Cardiac muscle cell (in vitro differentiated cells and primary cell): Measurements from ENCODE around the gene ISL1. TPM values are rescaled to one million over a fixed set of nuclear protein-coding genes. Genes with fewer than 3 reads are reported as not detected.

ENCODE experiments used
- DNase-seq, 2 donors: peaks; one replicate each; pipeline versions ENCODE4 v3.0.0 to v3.0.0-alpha.2; 2010 to 2017; ENCODE audit warnings: low read depth in 1 of 2, low spot score in 1 of 2
- H3K27ac ChIP-seq: fragments of 200-600 bp; sonication (generic); 2 replicates; pipeline ENCODE4 v1.5.1; 2016
- H3K27me3 ChIP-seq: fragments of 200-600 bp; sonication (generic); 2 replicates; pipeline ENCODE4 v1.6.0; 2016; ENCODE audit warnings: control low read depth
- H3K36me3 ChIP-seq: fragments of 200-600 bp; sonication (generic); 2 replicates; pipeline ENCODE4 v1.5.1; 2016; ENCODE audit warnings: control low read depth
- H3K4me1 ChIP-seq: fragments of 200-600 bp; sonication (generic); 2 replicates; pipeline ENCODE4 v1.8.1; 2017; ENCODE audit warnings: low read depth, mild to moderate bottlenecking, mixed run types
- H3K4me3 ChIP-seq: fragments of 200-600 bp; sonication (generic); 2 replicates; pipeline ENCODE4 v1.5.1; 2016; ENCODE audit warnings: mild to moderate bottlenecking
- H3K9me3 ChIP-seq: fragments of 200-600 bp; sonication (generic); 2 replicates; pipeline ENCODE4 v1.5.1; 2017; ENCODE audit warnings: low read depth, mild to moderate bottlenecking, control low read depth
- polyA plus RNA-seq: library from polyadenylated mRNA; unstranded; fragments of >200 nt; fragmentation: Nextera tagmentation; extraction: Ambion mirVana; gene quantifications from 2 replicates; pipeline ENCODE4 v1.2.1, GENCODE V29; 2016
- total RNA-seq: library from RNA; depleted of rRNA; stranded (reverse); fragments of >200 nt; gene quantifications from 2 replicates; pipeline ENCODE4 v1.2.3, GENCODE V29; 2016
- TF ChIP-seq, protein P1 (sequence below): IDR thresholded peaks from 2 replicates; pipeline ENCODE4 v1.5.1; 2012; ENCODE audit warnings: low read depth, mild to moderate bottlenecking, low read length

Gene ISL1
- total and polyA plus RNA-seq, 2 experiments from 2014 or later = 10.4 to 11.2 TPM

DNA sequence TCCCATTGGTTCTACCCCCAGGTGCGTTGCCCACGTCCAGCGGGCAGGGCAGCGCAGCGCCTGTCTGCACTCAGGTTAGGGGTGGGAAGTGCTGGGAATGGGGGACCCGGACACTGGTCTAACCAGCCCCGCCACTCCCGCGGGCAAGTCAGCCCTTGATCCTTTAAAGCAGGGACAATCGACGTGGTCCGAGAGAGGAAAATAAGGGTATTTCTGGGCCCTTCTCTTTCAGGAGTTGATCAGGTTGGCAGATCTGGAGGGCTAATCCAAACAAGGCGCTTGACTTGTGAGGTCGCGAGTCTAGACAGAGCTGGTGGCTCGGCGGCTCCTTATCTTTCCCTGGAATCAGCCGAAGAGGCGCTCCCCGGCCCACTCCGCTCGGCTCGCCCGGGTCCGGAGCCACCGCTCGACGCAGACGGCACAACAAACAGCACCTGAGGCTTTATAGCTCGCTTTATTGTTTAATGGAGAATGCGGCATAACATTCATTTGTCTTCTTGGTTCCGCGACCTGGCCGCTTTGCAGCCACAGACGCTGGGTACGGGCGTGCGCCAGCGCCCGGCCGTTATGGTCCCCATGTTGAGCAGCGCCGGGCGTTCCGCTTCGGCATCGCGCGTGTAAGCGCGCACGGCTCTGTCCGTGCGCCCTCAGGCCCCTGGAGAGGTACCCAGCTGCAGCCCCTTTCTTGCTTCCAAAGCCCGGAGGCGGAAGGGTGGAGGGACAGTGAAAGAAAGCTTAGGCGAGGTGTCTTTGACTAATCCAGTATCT lies 15.8 kb downstream of the ISL1 start:
- Histone ChIP-seq H3K4me1 (peaks cover 14% of the 10 kb centered on the region), H3K36me3 (no peaks in the 10 kb centered on the region), H3K27me3 (peaks cover 25% of the 10 kb centered on the region), H3K9me3 (no peaks in the 10 kb centered on the region), H3K4me3 (peak overlapping the region; percentile 33), H3K27ac (no peak overlapping the region)
- peak in 1 of 2 donors; percentile 60 for DNase-seq
- TF ChIP-seq, protein P1, sequence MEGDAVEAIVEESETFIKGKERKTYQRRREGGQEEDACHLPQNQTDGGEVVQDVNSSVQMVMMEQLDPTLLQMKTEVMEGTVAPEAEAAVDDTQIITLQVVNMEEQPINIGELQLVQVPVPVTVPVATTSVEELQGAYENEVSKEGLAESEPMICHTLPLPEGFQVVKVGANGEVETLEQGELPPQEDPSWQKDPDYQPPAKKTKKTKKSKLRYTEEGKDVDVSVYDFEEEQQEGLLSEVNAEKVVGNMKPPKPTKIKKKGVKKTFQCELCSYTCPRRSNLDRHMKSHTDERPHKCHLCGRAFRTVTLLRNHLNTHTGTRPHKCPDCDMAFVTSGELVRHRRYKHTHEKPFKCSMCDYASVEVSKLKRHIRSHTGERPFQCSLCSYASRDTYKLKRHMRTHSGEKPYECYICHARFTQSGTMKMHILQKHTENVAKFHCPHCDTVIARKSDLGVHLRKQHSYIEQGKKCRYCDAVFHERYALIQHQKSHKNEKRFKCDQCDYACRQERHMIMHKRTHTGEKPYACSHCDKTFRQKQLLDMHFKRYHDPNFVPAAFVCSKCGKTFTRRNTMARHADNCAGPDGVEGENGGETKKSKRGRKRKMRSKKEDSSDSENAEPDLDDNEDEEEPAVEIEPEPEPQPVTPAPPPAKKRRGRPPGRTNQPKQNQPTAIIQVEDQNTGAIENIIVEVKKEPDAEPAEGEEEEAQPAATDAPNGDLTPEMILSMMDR = no peak

- TF ChIP-seq, protein P1 = no peak
- peak in 1 of 2 donors; percentile 6 for DNase-seq
- H3K4me1 ChIP-seq = peaks cover 14% of the 10 kb centered on the region
- H3K36me3 ChIP-seq = no peaks in the 10 kb centered on the region
- peak overlapping the region; percentile 33 for H3K4me3 ChIP-seq
- no peak overlapping the region for H3K27ac ChIP-seq
- H3K27me3 ChIP-seq = peaks cover 25% of the 10 kb centered on the region
- H3K9me3 ChIP-seq = no peaks in the 10 kb centered on the region
These were observed 16.4 kb downstream of the ISL1 start for GRCh38 chr5:51399643-51400006.

DNA sequence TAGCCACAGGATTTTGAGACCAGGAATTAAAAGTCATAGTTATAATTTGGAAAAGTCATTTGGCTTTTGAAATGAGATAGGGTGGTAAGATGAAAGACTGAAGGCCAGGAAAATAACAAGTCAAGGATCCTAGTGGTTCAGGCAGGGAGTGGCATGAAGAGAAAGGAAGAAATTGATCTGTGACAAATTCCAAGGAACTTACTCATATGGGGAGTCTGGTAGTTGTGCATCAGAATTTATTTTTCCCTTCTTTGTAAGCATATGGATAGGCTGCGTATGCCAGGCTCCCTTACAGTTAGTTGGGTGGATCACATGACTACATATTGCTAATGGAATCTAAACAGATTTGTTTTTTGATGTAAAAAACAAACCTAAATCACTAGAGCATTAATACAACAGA lies 21.0 kb downstream of the ISL1 start:
- Histone ChIP-seq H3K9me3 (no peaks in the 10 kb centered on the region), H3K4me1 (peaks cover 4% of the 10 kb centered on the region), H3K36me3 (no peaks in the 10 kb centered on the region), H3K4me3 (no peak overlapping the region), H3K27me3 (no peaks in the 10 kb centered on the region), H3K27ac (no peak overlapping the region)
- TF ChIP-seq, protein P1 = no peak
- DNase-seq = no peak

DNA sequence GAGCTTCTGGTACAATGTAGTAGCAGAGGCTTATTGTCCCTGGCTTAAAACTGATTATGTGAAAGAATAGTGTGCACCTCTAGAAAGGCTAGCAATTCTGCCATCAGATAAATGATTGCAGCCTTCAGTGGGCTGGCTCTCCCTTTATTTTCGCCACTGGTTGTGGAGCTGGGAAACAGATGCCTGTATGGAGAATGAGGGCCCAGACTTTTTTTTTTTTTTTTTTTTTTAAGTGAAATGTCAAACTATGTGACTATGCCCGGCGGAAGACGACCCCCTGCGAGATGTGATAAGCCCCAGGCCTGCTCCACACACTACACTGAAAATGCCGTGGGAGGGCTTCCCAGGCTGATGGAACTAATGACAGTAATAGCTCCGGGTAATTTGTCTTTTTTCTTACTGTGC lies 28.7 kb downstream of the ISL1 start:
- Histone ChIP-seq H3K4me1 (peaks cover 19% of the 10 kb centered on the region), H3K27me3 (no peaks in the 10 kb centered on the region), H3K36me3 (no peaks in the 10 kb centered on the region), H3K27ac (no peak overlapping the region), H3K4me3 (no peak overlapping the region), H3K9me3 (no peaks in the 10 kb centered on the region)
- no peak for DNase-seq
- TF ChIP-seq, protein P1 = no peak

DNA sequence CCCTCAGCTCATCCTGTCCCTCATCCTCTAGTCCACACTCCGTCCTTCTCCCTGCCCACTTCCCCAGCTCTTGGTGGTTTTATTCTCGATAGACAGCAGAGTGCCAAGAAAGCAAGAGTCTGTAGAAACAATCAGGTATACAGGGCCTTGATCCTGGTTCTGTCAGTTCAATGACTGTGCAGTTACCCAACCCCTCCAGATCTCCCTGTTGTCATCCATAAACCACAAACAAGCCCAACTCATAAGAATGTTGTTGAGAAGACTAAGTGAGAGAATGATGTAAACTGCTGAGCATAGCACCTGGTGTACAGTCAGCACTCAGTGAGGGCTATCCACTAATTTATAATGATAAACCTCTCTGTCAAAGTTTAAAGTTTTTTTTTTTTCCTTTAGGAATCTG lies 31.3 kb downstream of the ISL1 start:
- Histone ChIP-seq H3K27me3 (no peaks in the 10 kb centered on the region), H3K4me1 (peaks cover 19% of the 10 kb centered on the region), H3K36me3 (no peaks in the 10 kb centered on the region), H3K27ac (no peak overlapping the region), H3K4me3 (no peak overlapping the region), H3K9me3 (no peaks in the 10 kb centered on the region)
- TF ChIP-seq, protein P1 = no peak
- no peak for DNase-seq
